ENCODE results near the gene IQGAP3. TPM values are rescaled to one million over a fixed set of nuclear protein-coding genes. Genes with fewer than 3 reads are reported as not detected.

Gene IQGAP3
- total and polyA plus RNA-seq, 2 donors (not counting 1 experiment from before 2014, with no cell fraction given) = 0.07 to 0.12 TPM

DNA sequence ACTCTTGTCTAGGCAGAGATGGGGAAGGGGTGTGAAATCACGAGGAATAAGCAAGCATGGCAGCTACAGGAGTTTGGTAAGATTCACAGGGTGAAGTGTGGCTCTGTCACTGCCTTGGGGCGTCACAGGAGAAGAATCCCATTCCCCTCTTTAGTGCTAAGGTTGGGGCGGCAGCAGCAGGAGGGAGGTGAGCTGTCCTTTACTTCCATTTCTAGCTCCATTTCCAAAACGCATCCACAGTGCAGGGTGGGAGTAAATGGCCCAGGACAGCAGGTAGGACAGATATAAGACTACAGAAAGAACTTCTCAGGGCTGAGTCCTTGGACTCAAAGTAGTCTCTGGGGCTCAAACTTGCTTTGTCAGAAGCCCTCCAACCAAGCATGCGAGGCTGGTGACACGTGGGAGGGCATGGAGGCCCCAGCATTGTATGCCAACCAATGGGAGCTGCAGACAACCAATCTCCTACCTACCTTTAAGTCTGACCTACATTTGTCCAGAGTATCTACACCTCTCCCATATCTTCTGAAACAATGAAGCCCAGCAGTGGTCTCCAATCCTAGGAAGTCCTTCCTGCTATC is 80.3 kb downstream of the IQGAP3 start:
- Histone ChIP-seq H3K27me3 (replicated peaks in 1 of 4; ENCODE audit: control extremely low read depth in 1 of 4, control insufficient read depth in 3 of 4, insufficient read depth in 4 of 4, low read length in 3 of 4) (no peaks in the 10 kb centered on the region), H3K27ac (ENCODE audit: low read length in 2 of 2) (peak overlapping the region; percentile 75 to 94), H3K9ac (ENCODE audit: low read length) (peak overlapping the region; percentile 59), H2AFZ (ENCODE audit: insufficient read depth, low read depth, low read length, poor library complexity, severe bottlenecking) (no peak overlapping the region), H3K79me2 (ENCODE audit: control insufficient read depth, insufficient read depth, low read length) (peaks cover 100% of the 10 kb centered on the region), H3K36me3 (replicated peaks in 1 of 2; ENCODE audit: control extremely low read depth in 1 of 2, control insufficient read depth in 1 of 2, extremely low read depth in 1 of 2, insufficient read depth in 2 of 2, low read length in 1 of 2) (peaks cover 0 to 20% of the 10 kb centered on the region in 2 experiments), H3K9me3 (ENCODE audit: control extremely low read depth in 1 of 3, control insufficient read depth in 2 of 3, insufficient read depth in 1 of 3, low read length in 2 of 3) (no peaks in the 10 kb centered on the region), H4K20me1 (ENCODE audit: control insufficient read depth, insufficient read depth, low read length, poor library complexity, severe bottlenecking) (peaks cover 100% of the 10 kb centered on the region), H3K4me2 (replicated peaks; ENCODE audit: low read depth, low read length, poor library complexity, severe bottlenecking) (peak overlapping the region; percentile 79), H3K4me3 (ENCODE audit: control extremely low read depth in 1 of 5, extremely low read depth in 1 of 5, insufficient read depth in 1 of 5, low read depth in 2 of 5, low read length in 4 of 5) (peak overlapping the region in 4 of 5 experiments; percentile 2 to 53 (median 34)), H3K4me1 (ENCODE audit: control insufficient read depth in 2 of 2, insufficient read depth in 2 of 2, low read length in 2 of 2) (peaks cover 99 to 100% of the 10 kb centered on the region in 2 donors)
- Mint-ChIP-seq H3K27ac (peak overlapping the region; percentile 92), H3K4me3 (peak overlapping the region; percentile 90), H3K4me1 (peaks cover 98% of the 10 kb centered on the region), H3K9me3 (ENCODE audit: insufficient read depth) (no peaks in the 10 kb centered on the region), H3K27me3 (no peaks in the 10 kb centered on the region)
- TF ChIP-seq, protein P1, sequence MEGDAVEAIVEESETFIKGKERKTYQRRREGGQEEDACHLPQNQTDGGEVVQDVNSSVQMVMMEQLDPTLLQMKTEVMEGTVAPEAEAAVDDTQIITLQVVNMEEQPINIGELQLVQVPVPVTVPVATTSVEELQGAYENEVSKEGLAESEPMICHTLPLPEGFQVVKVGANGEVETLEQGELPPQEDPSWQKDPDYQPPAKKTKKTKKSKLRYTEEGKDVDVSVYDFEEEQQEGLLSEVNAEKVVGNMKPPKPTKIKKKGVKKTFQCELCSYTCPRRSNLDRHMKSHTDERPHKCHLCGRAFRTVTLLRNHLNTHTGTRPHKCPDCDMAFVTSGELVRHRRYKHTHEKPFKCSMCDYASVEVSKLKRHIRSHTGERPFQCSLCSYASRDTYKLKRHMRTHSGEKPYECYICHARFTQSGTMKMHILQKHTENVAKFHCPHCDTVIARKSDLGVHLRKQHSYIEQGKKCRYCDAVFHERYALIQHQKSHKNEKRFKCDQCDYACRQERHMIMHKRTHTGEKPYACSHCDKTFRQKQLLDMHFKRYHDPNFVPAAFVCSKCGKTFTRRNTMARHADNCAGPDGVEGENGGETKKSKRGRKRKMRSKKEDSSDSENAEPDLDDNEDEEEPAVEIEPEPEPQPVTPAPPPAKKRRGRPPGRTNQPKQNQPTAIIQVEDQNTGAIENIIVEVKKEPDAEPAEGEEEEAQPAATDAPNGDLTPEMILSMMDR (IDR thresholded peaks at IDR 0.05) = no peak
- TF ChIP-seq EZH2 (IDR thresholded peaks at IDR 0.05; ENCODE audit: borderline replicate concordance, insufficient read depth, low read depth, low read length, poor library complexity, severe bottlenecking) = no peak
- WGBS (ENCODE audit: insufficient coverage) = 11% methylated on average over 3 of the region's 6 CpGs
- ChIA-PET CTCF (interaction anchor here (1.1 to 15.5 kb wide), 9 partner anchors 8 to 116 kb away, joined by 3 to 383 read pairs (median 3); partner anchors contain the start of gene MEF2D), POLR2A (interaction anchor here (0.5 to 11.9 kb wide), 7 partner anchors 10 to 99 kb away, joined by 3 to 193 read pairs (median 6); partner anchors contain the start of genes MEF2D and NAXE)
- intact Hi-C loops (cut with micrococcal nuclease) = loop anchor here (1.0 kb wide), 3 partner anchors 9 to 13 kb away; no protein-coding TSS in a partner anchor
- DNase-seq (no peak), ATAC-seq (ENCODE audit: low read depth) (peak; percentile 29)
